ENCODE measurements around the gene UPF1. TPM values are rescaled to one million over a fixed set of nuclear protein-coding genes. Genes with fewer than 3 reads are reported as not detected.

The UPF1 gene
- total RNA-seq, 2 experiments from 2014 or later, result 77.2 to 113 TPM

DNA sequence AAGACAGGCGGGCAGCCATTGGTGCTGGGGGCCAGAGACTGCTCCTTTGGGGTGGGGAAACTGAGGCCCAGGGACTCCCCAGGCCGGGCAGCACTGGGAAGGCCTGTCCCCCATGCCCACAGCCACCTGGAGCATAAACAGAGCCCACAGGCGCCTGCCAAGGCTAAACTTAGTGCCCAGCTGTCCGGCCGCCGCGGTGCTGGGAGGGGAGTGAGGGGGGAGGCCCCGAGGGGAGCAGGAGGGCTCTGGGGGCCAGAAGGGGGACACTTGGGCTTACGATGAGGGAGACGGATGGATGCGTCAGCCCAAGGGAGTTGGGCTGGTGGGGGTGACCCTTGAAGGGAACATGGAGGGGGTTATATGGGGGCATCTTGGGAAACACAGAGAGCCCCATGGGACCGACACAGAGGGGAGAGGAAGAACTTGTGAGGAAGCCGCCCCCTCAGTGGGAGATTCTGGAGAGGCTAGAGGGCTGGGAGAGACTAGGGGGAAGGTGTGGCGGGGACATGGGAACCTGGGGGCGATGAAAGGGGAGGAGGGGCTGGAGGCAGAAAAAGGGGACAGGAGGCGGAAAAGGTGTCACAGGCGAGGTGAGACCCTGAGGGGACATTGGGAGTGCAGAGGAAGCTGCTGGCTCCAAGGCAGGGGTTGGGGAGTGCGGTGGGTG, 62.0 kb downstream of the UPF1 start:
- intact Hi-C loops (cut with micrococcal nuclease; ENCODE audit: unreplicated experiment), result loop anchor here (2.0 kb wide), 1 partner anchor 93 kb away; no protein-coding TSS in a partner anchor
- CTCF ChIA-PET (ENCODE audit: unreplicated experiment), result no interaction called here

DNA sequence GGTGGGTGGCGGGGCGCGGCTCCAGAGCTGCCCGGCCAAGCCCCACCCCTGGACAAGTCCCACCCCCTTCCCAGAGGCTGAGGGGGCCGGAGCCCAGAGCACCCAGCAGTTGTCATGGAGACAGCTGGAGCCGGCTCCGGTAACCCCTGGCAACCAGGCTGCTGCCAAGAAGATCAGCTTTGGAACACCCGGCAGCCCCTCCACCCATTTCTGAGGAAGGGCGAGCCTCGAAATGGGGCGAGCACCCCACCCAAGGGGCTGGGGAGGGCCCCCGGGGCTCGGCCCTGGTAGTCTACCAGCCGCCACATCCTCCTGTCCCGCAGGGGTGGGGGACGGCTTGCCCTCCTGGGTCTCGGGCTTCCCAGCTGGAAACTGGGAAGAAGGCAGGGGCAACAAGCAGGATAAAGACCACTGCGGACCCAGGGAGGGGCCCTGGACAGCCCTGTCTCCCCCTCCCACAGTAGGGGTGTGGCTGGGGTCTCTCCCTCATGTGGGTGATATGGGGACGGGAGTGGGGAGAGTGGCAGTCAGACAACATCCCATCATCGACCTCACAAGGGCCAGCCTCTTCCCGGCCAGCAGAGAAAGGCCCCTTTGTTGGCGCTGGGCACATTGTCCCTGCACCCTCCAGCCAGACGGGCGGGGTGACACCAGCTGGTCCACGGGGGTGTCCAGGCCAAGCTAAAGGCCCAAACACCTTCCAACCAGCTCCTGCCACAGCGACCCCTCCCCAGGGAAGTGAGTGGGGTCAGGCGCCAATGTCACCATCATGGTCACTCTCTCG, 62.7 kb downstream of the UPF1 start:
- no peaks in the 10 kb centered on the region for H3K9me3 ChIP-seq (ENCODE audit: low read length)
- intact Hi-C loops (cut with micrococcal nuclease; ENCODE audit: unreplicated experiment), result loop anchor here (2.0 kb wide), 1 partner anchor 92 kb away; no protein-coding TSS in a partner anchor
- H3K4me2 ChIP-seq (ENCODE audit: low read length), result no peak overlapping the region; the same call in 1 of the 2 replicates
- DNase-seq (ENCODE audit: low spot score), result no peak
- POLR2A ChIA-PET, result no interaction called here
- CTCF ChIA-PET (ENCODE audit: unreplicated experiment), result no interaction called here
- no peaks in the 10 kb centered on the region for H3K4me1 ChIP-seq (ENCODE audit: insufficient read depth, low read length, poor library complexity, severe bottlenecking)
- BruUV-seq (replicated peaks), result no TSS peak
- no peak overlapping the region for H3K4me3 ChIP-seq (ENCODE audit: low read depth, low read length, poor library complexity, severe bottlenecking)
- no peak overlapping the region for H2AFZ ChIP-seq (ENCODE audit: low read length)
- no peak overlapping the region for H3K27ac ChIP-seq (ENCODE audit: low read depth, low read length, poor library complexity, severe bottlenecking)
- no peaks in the 10 kb centered on the region for H4K20me1 ChIP-seq (ENCODE audit: insufficient read depth, low read length)
- TF ChIP-seq EZH2phosphoT487 (IDR thresholded peaks at IDR 0.05; ENCODE audit: borderline replicate concordance, low read depth, low read length), result no peak
- TF ChIP-seq, protein P1, sequence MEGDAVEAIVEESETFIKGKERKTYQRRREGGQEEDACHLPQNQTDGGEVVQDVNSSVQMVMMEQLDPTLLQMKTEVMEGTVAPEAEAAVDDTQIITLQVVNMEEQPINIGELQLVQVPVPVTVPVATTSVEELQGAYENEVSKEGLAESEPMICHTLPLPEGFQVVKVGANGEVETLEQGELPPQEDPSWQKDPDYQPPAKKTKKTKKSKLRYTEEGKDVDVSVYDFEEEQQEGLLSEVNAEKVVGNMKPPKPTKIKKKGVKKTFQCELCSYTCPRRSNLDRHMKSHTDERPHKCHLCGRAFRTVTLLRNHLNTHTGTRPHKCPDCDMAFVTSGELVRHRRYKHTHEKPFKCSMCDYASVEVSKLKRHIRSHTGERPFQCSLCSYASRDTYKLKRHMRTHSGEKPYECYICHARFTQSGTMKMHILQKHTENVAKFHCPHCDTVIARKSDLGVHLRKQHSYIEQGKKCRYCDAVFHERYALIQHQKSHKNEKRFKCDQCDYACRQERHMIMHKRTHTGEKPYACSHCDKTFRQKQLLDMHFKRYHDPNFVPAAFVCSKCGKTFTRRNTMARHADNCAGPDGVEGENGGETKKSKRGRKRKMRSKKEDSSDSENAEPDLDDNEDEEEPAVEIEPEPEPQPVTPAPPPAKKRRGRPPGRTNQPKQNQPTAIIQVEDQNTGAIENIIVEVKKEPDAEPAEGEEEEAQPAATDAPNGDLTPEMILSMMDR (conservative IDR thresholded peaks at IDR 0.05; ENCODE audit: low read length), result no peak
- no peaks in the 10 kb centered on the region for H3K9me2 ChIP-seq (ENCODE audit: insufficient read depth, low read length)
- H3K36me3 ChIP-seq (ENCODE audit: insufficient read depth, low read length), result peaks cover 3% of the 10 kb centered on the region; the same call in 1 of the 2 replicates
- no peaks in the 10 kb centered on the region for H3K79me2 ChIP-seq (ENCODE audit: insufficient read depth, low read depth, low read length)

More for the DNA sequence above, 62.0 kb downstream of the UPF1 start:
- no peaks in the 10 kb centered on the region for H3K4me1 ChIP-seq (ENCODE audit: insufficient read depth, low read length, poor library complexity, severe bottlenecking)
- H3K9me2 ChIP-seq (ENCODE audit: insufficient read depth, low read length), result no peaks in the 10 kb centered on the region
- H3K9me3 ChIP-seq (ENCODE audit: low read length), result no peaks in the 10 kb centered on the region
- H3K4me2 ChIP-seq (ENCODE audit: low read length), result no peak overlapping the region
- H3K27ac ChIP-seq (ENCODE audit: low read depth, low read length, poor library complexity, severe bottlenecking), result no peak overlapping the region
- no peaks in the 10 kb centered on the region for H4K20me1 ChIP-seq (ENCODE audit: insufficient read depth, low read length)
- no peaks in the 10 kb centered on the region for H3K36me3 ChIP-seq (ENCODE audit: insufficient read depth, low read length)
- H3K79me2 ChIP-seq (ENCODE audit: insufficient read depth, low read depth, low read length), result no peaks in the 10 kb centered on the region
- TF ChIP-seq EZH2phosphoT487 (IDR thresholded peaks at IDR 0.05; ENCODE audit: borderline replicate concordance, low read depth, low read length), result no peak
- TF ChIP-seq, protein P1 (conservative IDR thresholded peaks at IDR 0.05; ENCODE audit: low read length), result no peak
- DNase-seq (ENCODE audit: low spot score), result no peak
- no peak overlapping the region for H3K4me3 ChIP-seq (ENCODE audit: low read depth, low read length, poor library complexity, severe bottlenecking)
- POLR2A ChIA-PET, result no interaction called here
- H2AFZ ChIP-seq (ENCODE audit: low read length), result no peak overlapping the region
- no TSS peak for BruUV-seq (replicated peaks)

All from OCI-LY7 (cell line).